ENCODE results near the gene MICAL1. TPM values are rescaled to one million over a fixed set of nuclear protein-coding genes. Genes with fewer than 3 reads are reported as not detected.

MICAL1 gene
- total RNA-seq, 5 donors from 2014 or later (not counting 1 experiment from before 2014, with no cell fraction given): 81.9 to 108 (median 89.5) TPM

DNA sequence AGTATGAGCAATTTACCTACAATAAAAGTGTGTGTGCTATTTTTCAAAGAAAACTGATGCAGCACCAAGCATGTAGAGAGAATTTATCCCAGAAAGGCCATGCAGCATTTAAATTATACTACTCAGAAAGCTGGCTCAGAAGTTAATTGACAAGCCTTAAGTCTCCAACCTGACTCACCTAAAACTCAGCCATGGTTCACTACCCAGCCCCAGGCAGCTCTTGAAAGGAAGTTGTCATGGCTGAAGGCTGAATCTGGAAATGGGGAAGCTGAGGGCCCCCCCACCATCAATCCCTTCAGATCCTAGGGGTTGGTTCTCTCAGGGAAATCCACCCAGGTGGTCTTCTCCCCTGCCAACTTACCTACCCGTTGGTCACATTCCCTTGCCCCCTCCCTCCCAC lies 34.8 kb downstream of the MICAL1 start:
- Mint-ChIP-seq H3K27me3 (no peaks in the 10 kb centered on the region), H3K4me3 (no peak overlapping the region), H3K36me3 (peaks cover 3% of the 10 kb centered on the region), H3K9me3 (no peaks in the 10 kb centered on the region), H3K4me1 (no peaks in the 10 kb centered on the region), H3K27ac (no peak overlapping the region)
- ATAC-seq (replicated peaks in 1 of 4) (no peak), DNase-seq (no peak)
- H3K9me3 ChIP-seq: no peaks in the 10 kb centered on the region
- ChIA-PET POLR2A (interaction anchor here in 1 of 2 donors (0.7 kb wide), 1 partner anchor 43 kb away, joined by 3 read pairs; no protein-coding TSS in a partner anchor), CTCF (no interaction called here)
- H3K36me3 ChIP-seq (ENCODE audit: control insufficient read depth in 2 of 2, extremely low read depth in 1 of 2, insufficient read depth in 1 of 2, low read length in 1 of 2): no peaks in the 10 kb centered on the region
- WGBS (ENCODE audit: insufficient coverage): no CpG with 5 or more reads among the region's 1 CpG
- no peak overlapping the region for H3K27ac ChIP-seq (ENCODE audit: low read length)
- no peaks in the 10 kb centered on the region for H3K27me3 ChIP-seq (replicated peaks in 1 of 2; ENCODE audit: control insufficient read depth in 2 of 2, extremely low read depth in 1 of 2, insufficient read depth in 2 of 2, low read length in 1 of 2)
- H3K4me1 ChIP-seq (ENCODE audit: control insufficient read depth in 1 of 2, extremely low read depth in 1 of 2, insufficient read depth in 2 of 2, low read length in 2 of 2): no peaks in the 10 kb centered on the region
- H3K4me3 ChIP-seq (ENCODE audit: control insufficient read depth in 1 of 2, extremely low read depth in 1 of 2, low read length in 1 of 2): no peak overlapping the region

DNA sequence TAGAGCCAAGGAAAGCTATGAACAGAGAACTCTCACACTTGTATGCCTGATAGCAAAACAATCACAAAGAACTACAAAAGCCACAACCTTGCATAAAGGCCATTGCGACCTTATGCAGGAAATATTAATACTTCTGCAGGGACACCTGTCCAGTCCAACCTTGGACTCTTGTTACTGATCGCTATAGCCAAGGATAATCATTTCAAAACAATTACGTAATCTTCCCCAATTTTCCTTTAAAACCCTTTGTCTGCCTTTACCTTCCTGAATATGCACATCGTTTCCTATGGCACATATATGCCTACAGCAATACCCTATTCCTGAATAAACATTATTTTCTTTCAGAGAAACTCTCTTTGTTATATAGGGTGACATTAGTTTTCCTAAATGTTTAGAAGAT lies 37.9 kb downstream of the MICAL1 start:
- Histone ChIP-seq H3K4me3 (ENCODE audit: control insufficient read depth in 1 of 2, extremely low read depth in 1 of 2, low read length in 1 of 2) (no peak overlapping the region), H3K4me1 (ENCODE audit: control insufficient read depth in 1 of 2, extremely low read depth in 1 of 2, insufficient read depth in 2 of 2, low read length in 2 of 2) (no peaks in the 10 kb centered on the region), H3K9me3 (no peaks in the 10 kb centered on the region), H3K27me3 (replicated peaks in 1 of 2; ENCODE audit: control insufficient read depth in 2 of 2, extremely low read depth in 1 of 2, insufficient read depth in 2 of 2, low read length in 1 of 2) (no peaks in the 10 kb centered on the region), H3K27ac (ENCODE audit: low read length) (no peak overlapping the region), H3K36me3 (ENCODE audit: control insufficient read depth in 2 of 2, extremely low read depth in 1 of 2, insufficient read depth in 1 of 2, low read length in 1 of 2) (no peaks in the 10 kb centered on the region)
- ATAC-seq (replicated peaks in 1 of 4): no peak
- ChIA-PET POLR2A (interaction anchor here in 1 of 2 donors (0.7 kb wide), 1 partner anchor 10 kb away, joined by 4 read pairs; no protein-coding TSS in a partner anchor), CTCF (no interaction called here)
- DNase-seq: no peak
- Mint-ChIP-seq H3K4me3 (no peak overlapping the region), H3K27me3 (no peaks in the 10 kb centered on the region), H3K9me3 (no peaks in the 10 kb centered on the region), H3K27ac (no peak overlapping the region), H3K36me3 (no peaks in the 10 kb centered on the region), H3K4me1 (no peaks in the 10 kb centered on the region)
- WGBS (ENCODE audit: insufficient coverage): 92% methylated on average over 3 of the region's 4 CpGs

DNA sequence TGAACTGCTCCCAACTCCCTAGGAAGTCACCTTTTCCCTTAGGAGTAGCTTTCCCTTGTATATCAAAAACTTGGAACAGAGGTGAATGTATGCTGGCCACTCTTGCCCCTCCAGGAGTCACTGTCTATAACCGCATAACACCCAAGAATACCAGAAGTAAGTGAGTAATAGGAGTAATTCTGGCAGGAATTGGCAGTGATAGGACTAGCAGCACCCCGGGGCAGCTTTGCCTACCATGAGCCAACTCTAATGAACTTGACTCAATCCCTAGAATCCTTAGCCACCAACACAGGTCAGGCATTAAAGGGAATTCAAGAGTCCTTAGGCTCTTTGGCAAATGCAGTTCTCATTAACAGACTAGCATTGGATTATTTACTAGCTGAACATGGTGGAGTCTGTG lies 44.5 kb downstream of the MICAL1 start:
- H3K27me3 Mint-ChIP-seq: peaks cover 0 to 4% of the 10 kb centered on the region in 2 donors
- H3K36me3 ChIP-seq (ENCODE audit: control insufficient read depth in 2 of 2, extremely low read depth in 1 of 2, insufficient read depth in 1 of 2, low read length in 1 of 2): no peaks in the 10 kb centered on the region
- ATAC-seq (replicated peaks in 1 of 4) (no peak), DNase-seq (no peak)
- no peaks in the 10 kb centered on the region for H3K36me3 Mint-ChIP-seq
- no peaks in the 10 kb centered on the region for H3K9me3 Mint-ChIP-seq
- ChIA-PET CTCF (interaction anchor here in 1 of 2 donors (1.1 kb wide), 1 partner anchor 15 kb away, joined by 3 read pairs; no protein-coding TSS in a partner anchor), POLR2A (no interaction called here)
- H3K9me3 ChIP-seq: no peaks in the 10 kb centered on the region
- no CpG with 5 or more reads among the region's 2 CpGs for WGBS (ENCODE audit: insufficient coverage)
- no peaks in the 10 kb centered on the region for H3K4me1 ChIP-seq (ENCODE audit: control insufficient read depth in 1 of 2, extremely low read depth in 1 of 2, insufficient read depth in 2 of 2, low read length in 2 of 2)
- H3K4me3 Mint-ChIP-seq: no peak overlapping the region
- no peaks in the 10 kb centered on the region for H3K4me1 Mint-ChIP-seq
- no peak overlapping the region for H3K27ac ChIP-seq (ENCODE audit: low read length)
- H3K27ac Mint-ChIP-seq: no peak overlapping the region
- no peaks in the 10 kb centered on the region for H3K27me3 ChIP-seq (replicated peaks in 1 of 2; ENCODE audit: control insufficient read depth in 2 of 2, extremely low read depth in 1 of 2, insufficient read depth in 2 of 2, low read length in 1 of 2)
- H3K4me3 ChIP-seq (ENCODE audit: control insufficient read depth in 1 of 2, extremely low read depth in 1 of 2, low read length in 1 of 2): no peak overlapping the region

DNA sequence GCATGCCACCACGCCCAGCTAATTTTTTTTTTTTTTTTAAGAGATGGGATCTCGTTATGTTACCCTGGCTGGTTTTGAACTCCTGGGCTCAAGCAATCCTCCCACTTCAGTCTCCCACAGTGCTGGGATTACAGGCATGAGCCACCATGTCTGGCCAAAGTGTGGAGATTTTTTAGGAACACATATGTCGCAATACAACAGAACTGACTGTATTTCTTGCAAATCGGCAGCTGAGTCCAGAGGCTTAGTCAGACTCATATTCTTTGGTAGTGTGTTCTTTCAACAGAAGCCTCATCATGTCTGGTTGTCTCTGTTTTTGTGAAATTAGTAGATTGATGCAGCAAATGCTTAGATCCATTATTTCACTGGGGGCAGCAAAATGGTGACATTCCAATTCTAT lies 49.4 kb downstream of the MICAL1 start:
- Mint-ChIP-seq H3K4me3 (no peak overlapping the region), H3K27me3 (peaks cover 0 to 4% of the 10 kb centered on the region in 2 donors), H3K9me3 (no peaks in the 10 kb centered on the region), H3K36me3 (no peaks in the 10 kb centered on the region), H3K27ac (no peak overlapping the region), H3K4me1 (no peaks in the 10 kb centered on the region)
- H3K27me3 ChIP-seq (replicated peaks in 1 of 2; ENCODE audit: control insufficient read depth in 2 of 2, extremely low read depth in 1 of 2, insufficient read depth in 2 of 2, low read length in 1 of 2): no peaks in the 10 kb centered on the region
- no peak overlapping the region for H3K4me3 ChIP-seq (ENCODE audit: control insufficient read depth in 1 of 2, extremely low read depth in 1 of 2, low read length in 1 of 2)
- H3K4me1 ChIP-seq (ENCODE audit: control insufficient read depth in 1 of 2, extremely low read depth in 1 of 2, insufficient read depth in 2 of 2, low read length in 2 of 2): no peaks in the 10 kb centered on the region
- DNase-seq (no peak), ATAC-seq (replicated peaks in 1 of 4) (no peak)
- H3K36me3 ChIP-seq (ENCODE audit: control insufficient read depth in 2 of 2, extremely low read depth in 1 of 2, insufficient read depth in 1 of 2, low read length in 1 of 2): no peaks in the 10 kb centered on the region
- WGBS (ENCODE audit: insufficient coverage): 80% methylated on average over 1 of the region's 4 CpGs
- H3K9me3 ChIP-seq: no peaks in the 10 kb centered on the region
- POLR2A ChIA-PET: no interaction called here
- CTCF ChIA-PET: no interaction called here
- H3K27ac ChIP-seq (ENCODE audit: low read length): no peak overlapping the region

DNA sequence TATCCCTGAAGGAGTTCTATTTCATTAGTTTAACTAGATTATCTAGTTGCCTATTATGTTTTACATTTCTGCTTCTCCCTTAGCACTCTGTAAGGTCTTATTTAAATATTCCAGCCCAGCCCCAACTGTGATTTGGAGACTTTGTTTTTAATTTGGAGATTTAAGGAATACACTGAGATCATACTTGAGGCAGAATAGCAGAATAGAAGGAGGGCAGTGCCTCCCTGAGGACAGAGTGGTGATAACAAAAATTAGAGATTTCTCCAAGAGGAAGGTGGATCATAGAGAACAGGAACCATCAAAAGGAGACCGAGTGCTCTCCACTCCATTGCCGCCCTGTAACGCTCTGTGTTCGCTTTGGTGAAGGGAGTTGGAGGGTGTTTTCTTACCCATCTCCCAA lies 58.6 kb downstream of the MICAL1 start:
- Mint-ChIP-seq H3K27ac (no peak overlapping the region), H3K27me3 (no peaks in the 10 kb centered on the region), H3K36me3 (no peaks in the 10 kb centered on the region), H3K4me1 (no peaks in the 10 kb centered on the region), H3K9me3 (no peaks in the 10 kb centered on the region), H3K4me3 (no peak overlapping the region)
- H3K9me3 ChIP-seq: no peaks in the 10 kb centered on the region
- H3K4me1 ChIP-seq (ENCODE audit: control insufficient read depth in 1 of 2, extremely low read depth in 1 of 2, insufficient read depth in 2 of 2, low read length in 2 of 2): no peaks in the 10 kb centered on the region
- WGBS (ENCODE audit: insufficient coverage): no CpG with 5 or more reads among the region's 4 CpGs
- POLR2A ChIA-PET: interaction anchor here in 1 of 2 donors (0.6 to 0.7 kb wide), 2 partner anchors 26 to 531 kb away, joined by 3 to 12 read pairs; no protein-coding TSS in a partner anchor
- ATAC-seq (replicated peaks in 1 of 4) (no peak), DNase-seq (no peak)
- H3K27me3 ChIP-seq (replicated peaks in 1 of 2; ENCODE audit: control insufficient read depth in 2 of 2, extremely low read depth in 1 of 2, insufficient read depth in 2 of 2, low read length in 1 of 2): peaks cover 0 to 3% of the 10 kb centered on the region in 2 experiments
- CTCF ChIA-PET: interaction anchor here in 1 of 2 donors (0.8 to 1.0 kb wide), 2 partner anchors 14 kb away, joined by 3 to 4 read pairs; no protein-coding TSS in a partner anchor
- H3K4me3 ChIP-seq (ENCODE audit: control insufficient read depth in 1 of 2, extremely low read depth in 1 of 2, low read length in 1 of 2): no peak overlapping the region
- no peak overlapping the region for H3K27ac ChIP-seq (ENCODE audit: low read length)
- H3K36me3 ChIP-seq (ENCODE audit: control insufficient read depth in 2 of 2, extremely low read depth in 1 of 2, insufficient read depth in 1 of 2, low read length in 1 of 2): no peaks in the 10 kb centered on the region

DNA sequence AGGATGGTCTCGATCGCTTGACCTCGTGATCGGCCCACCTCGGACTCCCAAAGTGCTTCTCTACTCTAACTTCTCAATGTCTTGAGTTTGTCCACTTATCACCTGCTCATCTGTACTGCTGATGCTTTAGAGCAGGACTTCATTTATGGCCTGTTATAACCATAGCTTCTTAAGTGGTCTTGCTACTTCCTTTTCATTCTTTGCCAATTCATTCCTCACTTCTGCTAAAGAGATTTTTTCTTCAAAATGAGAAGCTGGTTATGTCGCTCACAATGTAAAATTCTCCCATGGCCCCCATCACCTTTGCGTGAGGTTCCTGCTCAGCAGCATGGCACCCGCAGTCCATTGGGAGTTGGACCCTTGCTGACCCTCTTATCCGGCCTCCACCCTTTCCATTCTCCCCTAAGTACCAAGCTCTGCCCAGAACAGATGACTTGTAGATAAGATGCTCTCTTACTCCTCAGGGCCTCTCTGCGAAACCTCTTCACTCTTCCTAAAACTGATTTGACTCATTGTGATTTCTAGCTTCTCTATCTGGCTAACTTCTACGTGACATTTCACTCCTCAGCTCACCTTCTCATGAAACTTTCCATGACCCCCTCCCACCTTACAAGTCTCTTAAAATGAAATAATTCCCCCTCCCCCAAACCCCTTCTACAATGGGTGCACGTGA lies 59.4 kb downstream of the MICAL1 start:
- Mint-ChIP-seq H3K36me3 (no peaks in the 10 kb centered on the region), H3K27ac (no peak overlapping the region), H3K4me3 (no peak overlapping the region), H3K27me3 (no peaks in the 10 kb centered on the region), H3K4me1 (peaks cover 0 to 2% (median 0%) of the 10 kb centered on the region in 3 donors), H3K9me3 (no peaks in the 10 kb centered on the region)
- POLR2A ChIA-PET: interaction anchor here in 1 of 2 donors (0.6 kb wide), 2 partner anchors 20 to 25 kb away, joined by 3 to 8 read pairs; no protein-coding TSS in a partner anchor
- peaks cover 0 to 3% of the 10 kb centered on the region in 2 experiments for H3K27me3 ChIP-seq (replicated peaks in 1 of 2; ENCODE audit: control insufficient read depth in 2 of 2, extremely low read depth in 1 of 2, insufficient read depth in 2 of 2, low read length in 1 of 2)
- H3K9me3 ChIP-seq: no peaks in the 10 kb centered on the region
- DNase-seq: no peak
- CTCF ChIA-PET: interaction anchor here in 1 of 2 donors (0.5 to 1.0 kb wide), 5 partner anchors 13 to 1674 kb away, joined by 3 to 6 read pairs (median 3); no protein-coding TSS in a partner anchor
- H3K4me1 ChIP-seq (ENCODE audit: control insufficient read depth in 1 of 2, extremely low read depth in 1 of 2, insufficient read depth in 2 of 2, low read length in 2 of 2): no peaks in the 10 kb centered on the region
- H3K4me3 ChIP-seq (ENCODE audit: control insufficient read depth in 1 of 2, extremely low read depth in 1 of 2, low read length in 1 of 2): no peak overlapping the region
- no peaks in the 10 kb centered on the region for H3K36me3 ChIP-seq (ENCODE audit: control insufficient read depth in 2 of 2, extremely low read depth in 1 of 2, insufficient read depth in 1 of 2, low read length in 1 of 2)
- no peak overlapping the region for H3K27ac ChIP-seq (ENCODE audit: low read length)
- no peak for ATAC-seq (replicated peaks in 1 of 4)
- WGBS (ENCODE audit: insufficient coverage): 77% methylated on average over 5 of the region's 12 CpGs

Measured in T-cell (primary cell).